ENCODE data around the gene BDP1.
A peak's percentile ranks its signal among the peaks of the same experiment; 100 is the strongest.
"Not testable (repeated sequence)": the region's sequence is repeated elsewhere in the genome, so short reads cannot be mapped to it uniquely, and the experiment has no call there.

BDP1 gene

DNA sequence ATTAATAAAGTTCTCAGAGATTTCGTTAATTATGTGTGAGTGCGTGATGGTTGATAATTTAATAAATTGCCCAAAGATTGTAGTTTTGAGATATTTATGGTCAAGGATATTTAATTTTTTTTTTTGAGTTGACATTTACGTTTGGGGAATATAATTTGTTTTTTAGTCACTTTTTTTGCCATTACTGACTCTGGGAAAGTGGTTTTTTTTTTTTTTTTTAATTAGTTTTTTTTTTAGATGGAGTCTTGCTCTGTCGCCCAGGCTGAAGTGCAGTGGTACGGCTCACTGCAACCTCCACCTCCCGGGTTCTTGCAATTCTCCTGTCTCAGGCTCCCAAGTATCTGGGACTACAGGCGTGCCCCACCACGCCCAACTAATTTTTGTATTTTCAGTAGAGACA, 1.7 kb downstream of the BDP1 start:
- DNase-seq = no peak

DNA sequence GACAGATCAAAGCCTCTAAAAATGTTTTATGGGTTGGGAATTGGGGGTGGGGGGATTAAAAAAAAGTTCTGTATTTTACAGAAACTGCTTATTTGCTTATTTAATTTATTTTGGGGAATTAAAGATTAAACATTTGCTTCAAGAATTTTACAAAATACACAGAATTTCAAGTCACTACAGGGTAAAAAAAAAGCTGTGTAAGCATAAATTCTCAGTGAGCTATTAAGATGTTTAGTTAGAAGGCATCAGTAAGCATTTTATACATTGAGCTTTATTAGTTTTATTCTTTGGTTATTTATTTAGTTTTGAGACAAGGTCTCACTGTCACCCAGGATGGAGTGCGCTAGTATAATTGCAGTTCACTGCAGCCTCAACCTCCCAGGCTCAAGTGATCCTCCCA, 5.2 kb downstream of the BDP1 start:
- intact Hi-C loops (cut with DNase I) = no loop called here
- no peak for DNase-seq

More for the DNA sequence above, 1.7 kb downstream of the BDP1 start:
- intact Hi-C loops (cut with DNase I) = no loop called here

DNA sequence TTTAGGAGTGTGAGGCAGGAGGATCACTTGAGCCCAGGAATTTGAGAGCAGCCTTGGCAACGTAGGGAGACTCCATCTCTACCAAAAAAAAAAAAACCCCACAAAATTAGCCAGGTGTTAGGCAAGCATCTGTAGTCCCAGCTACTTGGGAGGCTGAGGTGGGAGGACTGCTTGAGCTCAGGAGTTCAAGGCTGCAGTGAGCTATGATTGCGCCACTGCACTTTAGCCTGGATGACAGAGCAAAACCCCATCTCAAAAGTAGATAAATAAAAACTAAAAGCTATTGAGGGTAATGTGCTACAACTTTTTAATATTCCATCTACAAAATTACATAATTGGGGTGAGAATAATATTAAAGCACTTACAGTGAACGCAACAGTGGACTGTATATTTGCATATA, 5.9 kb downstream of the BDP1 start:
- intact Hi-C loops (cut with DNase I) = no loop called here
- DNase-seq = no peak

DNA sequence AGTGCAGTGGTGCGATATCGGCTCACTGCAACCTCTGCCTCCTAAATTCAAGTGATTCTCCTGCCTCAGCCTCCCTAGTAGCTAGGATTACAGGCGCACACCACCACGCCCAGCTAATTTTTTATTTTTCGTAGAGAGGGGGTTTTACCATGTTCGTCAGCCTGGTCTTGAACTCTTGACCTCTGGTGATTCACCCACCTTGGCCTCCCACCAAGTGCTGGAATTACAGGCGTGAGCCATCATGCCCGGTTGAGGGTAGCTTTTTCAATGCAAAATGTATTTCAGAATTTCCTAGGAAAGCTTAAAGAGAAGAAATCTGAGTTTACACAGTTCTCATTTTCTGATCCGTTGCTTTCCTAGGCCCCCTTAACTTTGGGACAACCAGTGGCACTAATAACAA, 15.7 kb downstream of the BDP1 start:
- no peak for DNase-seq
- intact Hi-C loops (cut with DNase I) = no loop called here

DNA sequence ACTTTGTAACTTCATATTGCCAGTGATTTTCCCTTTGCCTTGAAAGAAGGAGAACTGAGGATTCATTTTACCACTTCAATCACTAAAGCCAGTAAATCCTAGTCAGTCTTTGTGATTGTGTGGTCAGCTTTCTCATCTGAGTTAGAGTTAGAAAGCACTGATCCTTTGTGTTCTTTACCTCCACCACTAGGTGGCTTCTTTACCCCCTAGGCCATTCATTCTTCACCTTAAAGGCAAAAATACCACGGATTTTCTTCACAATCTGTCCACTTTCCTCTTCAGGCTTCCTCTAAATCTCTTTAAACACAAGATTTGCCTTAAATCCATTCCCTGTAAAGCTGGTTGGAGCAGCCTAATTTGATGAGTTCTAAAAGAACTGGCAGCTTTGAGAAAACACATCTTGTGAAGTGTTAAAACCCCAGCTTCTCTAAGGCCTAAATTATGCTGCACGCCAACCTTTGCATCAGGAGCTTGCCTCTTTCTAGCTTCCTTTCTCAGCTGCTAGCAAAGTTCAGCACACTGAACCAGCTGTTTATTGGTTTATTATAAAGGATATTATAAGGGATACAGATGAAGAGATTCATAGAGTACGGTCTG, 20.4 kb downstream of the BDP1 start:
- intact Hi-C loops (cut with DNase I) = no loop called here
- peak in 1 of 42 donors; percentile 5 for DNase-seq

DNA sequence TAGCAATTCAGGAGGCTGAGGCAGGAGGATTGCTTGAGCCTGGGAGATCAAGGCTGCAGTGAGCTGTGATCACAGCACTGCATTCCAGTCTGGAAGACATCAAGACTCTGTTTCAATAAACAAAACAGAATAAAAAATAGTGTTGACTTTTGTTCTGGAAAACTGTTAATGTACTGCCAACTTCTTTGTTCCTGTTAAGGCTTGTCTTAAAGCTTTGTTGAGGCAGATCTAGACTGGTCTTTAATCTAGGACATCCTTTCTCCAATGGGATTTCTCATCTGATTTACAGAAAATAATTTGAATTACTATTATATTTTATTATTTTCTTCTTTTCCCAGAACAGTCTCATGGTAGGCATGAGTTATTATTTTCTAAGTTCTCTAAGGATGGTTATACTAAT, 26.0 kb downstream of the BDP1 start:
- intact Hi-C loops (cut with DNase I) = no loop called here
- no peak for DNase-seq

DNA sequence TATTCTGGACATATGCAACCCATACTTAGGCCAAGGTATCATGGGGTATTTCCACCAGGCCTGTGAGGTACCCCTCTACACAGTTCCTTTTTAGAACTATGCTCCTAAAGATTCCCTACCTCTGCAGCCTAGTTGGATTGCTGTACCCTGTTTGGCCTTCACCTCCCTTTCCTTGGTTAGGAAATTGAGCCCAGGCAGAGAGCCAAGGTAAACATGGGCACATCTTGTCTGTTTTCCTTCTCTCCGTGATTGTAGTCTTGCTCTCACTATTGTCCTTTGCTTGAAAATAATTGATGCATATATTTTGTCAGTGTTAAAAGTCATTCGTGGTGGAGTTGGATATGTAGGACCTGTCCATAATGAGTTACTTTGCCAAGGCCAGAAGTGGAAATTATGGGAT, 26.7 kb downstream of the BDP1 start:
- intact Hi-C loops (cut with DNase I) = no loop called here
- no peak for DNase-seq

DNA sequence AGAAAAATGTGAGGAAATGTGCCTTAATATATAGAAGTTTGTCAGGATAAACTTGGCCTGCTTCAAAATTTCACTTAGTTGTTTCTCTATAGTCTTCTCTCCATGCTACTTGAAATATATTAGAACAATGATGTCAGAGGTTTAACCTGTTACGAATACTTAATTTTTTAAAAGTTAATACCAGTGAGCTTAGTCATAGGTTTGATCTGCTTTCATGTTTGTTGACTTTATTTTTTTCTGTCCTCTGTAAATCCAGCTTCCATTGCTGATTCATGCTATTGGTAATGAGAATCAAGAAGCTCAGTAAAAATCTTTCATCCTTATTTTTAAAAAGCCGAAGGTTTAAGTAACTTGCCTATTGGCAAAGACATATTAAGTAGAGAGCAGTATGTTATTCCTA, 27.9 kb downstream of the BDP1 start:
- intact Hi-C loops (cut with DNase I) = no loop called here
- DNase-seq = no peak

DNA sequence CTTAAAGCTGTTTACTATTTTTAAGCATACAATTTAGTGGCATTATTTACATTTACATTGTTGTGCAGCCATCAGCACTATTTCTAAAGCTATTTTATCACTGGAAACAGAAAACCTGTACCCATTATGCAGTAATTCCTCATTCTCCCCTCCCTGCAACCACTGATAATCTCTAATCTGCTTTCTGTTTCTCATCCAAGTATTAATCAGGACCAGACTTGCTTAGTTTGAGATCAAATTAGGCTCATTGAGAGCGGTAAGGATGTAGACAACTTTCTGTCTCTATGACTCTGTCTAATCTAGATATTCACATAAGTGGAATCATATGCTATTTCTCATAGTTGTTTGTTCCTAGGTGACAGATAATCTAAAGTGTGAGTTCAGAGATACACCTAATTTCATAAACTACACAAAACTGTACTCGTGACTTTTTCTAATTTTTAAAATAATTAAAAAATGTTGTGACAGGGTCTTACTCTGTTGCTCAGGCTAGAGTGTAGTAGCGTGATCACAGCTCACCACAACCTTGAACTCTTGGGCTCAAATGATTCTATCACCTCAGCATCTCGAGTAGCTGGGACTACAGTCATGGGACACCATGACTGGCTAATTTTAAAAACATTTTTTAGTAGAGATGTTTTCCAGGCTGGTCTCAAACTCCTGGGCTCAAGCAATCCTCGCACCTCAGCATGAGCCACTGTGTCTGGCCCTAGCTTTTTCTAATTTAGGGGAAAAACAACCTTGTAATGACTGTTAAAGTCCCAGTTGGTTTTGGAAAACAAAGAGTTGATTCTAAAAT, 37.6 kb downstream of the BDP1 start:
- intact Hi-C loops (cut with DNase I) = no loop called here
- no peak for DNase-seq

DNA sequence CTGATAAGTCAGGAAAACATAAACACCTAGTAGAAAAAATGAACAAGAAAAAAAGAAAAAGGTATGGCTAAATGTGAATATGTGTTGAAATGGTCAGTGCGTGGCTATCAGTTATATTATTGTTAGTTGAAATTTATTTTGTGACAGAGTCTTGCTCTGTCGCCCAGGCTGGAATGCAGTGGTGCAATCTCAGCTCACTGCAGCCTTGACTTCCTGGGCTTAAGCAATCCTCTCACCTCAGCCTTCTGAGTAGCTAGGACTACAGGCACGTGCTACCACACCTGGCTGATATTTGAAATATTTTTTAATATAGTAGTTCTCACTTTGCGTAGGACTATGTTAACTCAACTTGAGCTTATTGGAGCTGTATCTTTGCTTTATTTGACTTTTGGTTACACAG, 38.8 kb downstream of the BDP1 start:
- intact Hi-C loops (cut with DNase I) = not testable (repeated sequence)

DNA sequence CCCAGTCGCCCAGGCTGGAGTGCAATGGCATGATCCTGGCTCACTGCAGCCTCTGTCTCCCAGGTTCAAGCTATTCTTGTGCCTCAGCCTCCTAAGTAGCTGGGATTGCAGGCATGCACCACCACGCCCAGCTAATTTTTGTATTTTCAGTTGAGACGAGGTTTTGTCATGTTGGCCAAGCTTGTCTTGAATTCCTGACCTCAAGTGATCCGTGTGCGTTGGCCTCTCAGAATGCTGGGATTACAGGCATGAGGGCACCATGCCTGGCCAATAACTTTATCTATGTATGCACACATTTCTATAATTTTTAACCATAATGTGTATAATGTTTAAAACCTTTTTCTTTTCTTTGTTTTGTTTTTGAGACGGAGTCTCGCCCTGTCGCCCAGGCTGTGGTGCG, 43.3 kb downstream of the BDP1 start:
- DNase-seq; intact Hi-C loops (cut with DNase I): not testable (repeated sequence)

More for the DNA sequence above, 38.8 kb downstream of the BDP1 start:
- not testable (repeated sequence) for DNase-seq

DNA sequence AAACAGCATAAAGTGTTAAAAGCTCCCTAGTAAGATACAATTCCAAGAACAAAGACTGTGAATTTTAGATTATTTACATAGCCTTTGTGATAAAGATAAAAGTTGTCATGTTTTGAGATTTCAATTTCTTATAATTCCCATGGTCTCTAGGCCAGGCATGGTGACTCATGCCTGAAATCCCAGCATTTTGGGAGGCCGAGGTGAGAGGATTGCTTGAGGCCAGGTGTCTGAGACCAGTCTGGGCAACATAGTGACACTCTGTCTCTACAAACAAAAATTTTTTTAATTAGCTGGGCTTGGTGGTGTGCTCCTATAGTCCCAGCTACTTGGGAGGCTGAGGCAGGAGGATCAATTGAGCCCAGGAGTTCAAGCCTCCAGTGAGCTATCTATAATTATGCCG, 48.1 kb downstream of the BDP1 start:
- DNase-seq = no peak
- intact Hi-C loops (cut with DNase I) = no loop called here

DNA sequence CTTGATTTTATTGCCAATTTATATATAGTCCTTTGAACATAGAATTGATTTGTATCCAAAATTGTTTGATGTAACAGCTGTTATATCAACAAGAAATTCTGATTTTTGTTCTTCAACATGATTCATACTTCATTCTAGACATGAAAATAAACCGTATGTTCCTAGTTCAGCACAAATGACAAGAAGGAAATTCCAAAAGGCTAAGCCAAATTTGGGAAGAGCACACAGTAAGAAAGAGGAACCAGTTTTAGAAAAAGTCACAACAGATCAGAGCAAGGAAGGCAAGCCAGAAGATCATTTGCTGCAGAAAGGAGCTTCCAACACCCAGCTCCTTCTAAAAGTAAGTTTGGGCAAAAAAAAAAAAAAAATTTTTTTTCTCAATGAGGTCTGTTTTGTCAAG, 66.7 kb downstream of the BDP1 start:
- no peak for DNase-seq
- intact Hi-C loops (cut with DNase I) = no loop called here

DNA sequence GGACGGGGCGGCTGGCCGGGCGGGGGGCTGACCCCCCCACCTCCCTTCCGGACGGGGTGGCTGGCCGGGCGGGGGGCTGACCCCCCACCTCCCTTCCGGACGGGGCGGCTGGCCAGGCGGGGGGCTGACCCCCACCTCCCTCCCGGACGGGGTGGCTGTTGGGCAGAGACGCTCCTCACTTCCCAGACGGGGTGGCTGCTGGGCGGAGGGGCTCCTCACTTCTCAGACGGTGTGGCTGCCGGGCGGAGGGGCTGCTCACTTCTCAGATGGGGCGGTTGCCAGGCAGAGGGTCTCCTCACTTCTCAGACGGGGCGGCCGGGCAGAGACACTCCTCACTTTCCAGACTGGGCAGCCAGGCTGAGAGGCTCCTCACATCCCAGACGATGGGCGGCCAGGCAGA, 70.2 kb downstream of the BDP1 start:
- intact Hi-C loops (cut with DNase I); DNase-seq: not testable (repeated sequence)

DNA sequence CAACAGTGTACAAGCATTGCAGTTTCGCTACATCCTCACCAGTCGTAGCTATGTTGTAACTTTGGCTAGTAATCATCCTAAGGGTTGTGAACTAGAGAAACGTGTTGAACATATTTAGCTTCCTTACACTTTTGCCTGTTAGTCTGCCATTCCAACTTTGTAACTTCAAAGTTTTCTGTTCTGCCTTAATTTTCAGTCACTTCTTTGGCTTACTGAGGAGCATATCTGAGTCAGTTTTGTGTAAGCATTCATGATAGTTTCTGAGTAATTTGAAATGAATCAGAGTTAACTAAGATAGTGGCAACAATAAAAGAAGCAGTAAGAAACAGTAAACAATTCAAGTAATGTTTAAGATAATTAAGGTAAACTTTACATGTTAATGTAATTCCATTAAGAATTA, 72.8 kb downstream of the BDP1 start:
- intact Hi-C loops (cut with DNase I) = no loop called here
- DNase-seq = no peak

DNA sequence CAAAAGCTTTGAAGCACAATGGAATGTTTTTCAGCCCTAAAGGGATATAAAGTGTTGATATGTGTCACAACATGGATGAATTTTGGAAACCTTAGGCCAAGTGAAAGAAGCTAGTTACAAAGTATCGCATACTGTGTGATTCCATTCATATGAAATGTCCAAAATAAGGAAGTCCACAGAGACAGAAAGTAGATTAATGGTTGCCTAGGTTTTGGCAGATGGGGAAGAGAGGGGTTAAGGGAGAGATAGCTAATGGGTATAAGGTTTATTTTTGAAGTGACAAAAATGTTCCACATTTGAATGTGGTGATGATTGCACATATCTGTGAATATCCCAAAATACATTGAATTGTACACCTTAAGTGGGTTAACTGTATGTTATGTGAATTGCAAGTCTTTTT, 74.2 kb downstream of the BDP1 start:
- intact Hi-C loops (cut with DNase I) = no loop called here
- no peak for DNase-seq

DNA sequence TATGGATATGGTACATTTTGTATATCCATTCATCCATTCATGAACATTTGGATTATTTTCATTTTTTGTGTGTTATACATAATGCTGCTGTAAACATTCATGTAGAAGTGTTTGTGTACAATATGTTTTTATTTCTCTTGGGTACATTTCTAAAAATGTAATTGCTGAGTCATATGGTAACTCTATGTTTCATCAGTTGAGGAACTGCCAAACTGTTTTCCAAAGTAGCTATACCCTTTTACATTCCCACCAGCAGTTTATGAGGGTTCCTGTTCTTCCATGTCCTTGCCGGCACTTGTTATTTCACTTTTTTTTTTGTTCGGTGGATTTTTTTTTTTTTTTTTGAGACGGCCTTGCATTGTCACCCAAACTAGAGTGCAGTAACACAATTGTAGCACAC, 77.7 kb downstream of the BDP1 start:
- DNase-seq = no peak
- intact Hi-C loops (cut with DNase I) = no loop called here

DNA sequence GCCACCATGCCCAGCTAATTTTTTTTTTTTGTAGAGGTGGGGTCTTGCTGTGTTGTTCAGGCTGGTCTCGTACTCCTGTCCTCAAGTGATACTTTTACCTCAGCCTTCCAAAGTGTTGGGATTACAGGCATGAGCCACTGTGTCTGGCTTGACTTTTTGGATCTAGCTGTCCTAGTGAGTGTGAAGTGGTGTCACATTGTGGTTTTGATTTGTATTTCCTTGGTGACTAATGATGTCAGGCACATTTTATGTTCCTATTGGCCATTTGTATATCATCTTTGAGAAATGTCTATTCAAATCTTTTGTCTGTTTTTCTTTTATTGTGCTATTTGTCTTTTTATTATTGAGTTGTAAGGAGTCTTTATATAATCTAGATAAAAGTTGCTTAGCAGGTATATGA, 78.2 kb downstream of the BDP1 start:
- no peak for DNase-seq

DNA sequence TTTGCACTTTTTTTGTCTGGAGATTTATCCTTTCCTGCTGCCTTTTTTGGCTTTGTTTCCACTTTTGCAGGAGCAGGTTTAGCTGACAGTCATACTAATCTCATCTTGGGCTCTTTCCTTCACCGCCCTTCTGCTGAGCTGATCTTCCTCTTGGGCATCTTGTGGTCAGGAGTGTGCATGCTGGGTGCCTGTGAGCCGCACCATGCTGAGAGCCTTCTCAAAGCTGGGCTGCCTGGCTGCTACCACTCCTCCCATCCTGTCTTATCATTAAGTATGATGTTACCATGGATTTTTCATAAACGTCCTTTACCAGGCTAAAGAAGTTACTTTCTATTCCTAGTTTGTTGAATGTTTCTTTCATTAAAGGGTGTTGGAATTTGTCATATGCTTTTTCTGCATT, 82.2 kb downstream of the BDP1 start:
- intact Hi-C loops (cut with DNase I) = no loop called here
- DNase-seq = no peak

More for the DNA sequence above, 78.2 kb downstream of the BDP1 start:
- intact Hi-C loops (cut with DNase I) = no loop called here

DNA sequence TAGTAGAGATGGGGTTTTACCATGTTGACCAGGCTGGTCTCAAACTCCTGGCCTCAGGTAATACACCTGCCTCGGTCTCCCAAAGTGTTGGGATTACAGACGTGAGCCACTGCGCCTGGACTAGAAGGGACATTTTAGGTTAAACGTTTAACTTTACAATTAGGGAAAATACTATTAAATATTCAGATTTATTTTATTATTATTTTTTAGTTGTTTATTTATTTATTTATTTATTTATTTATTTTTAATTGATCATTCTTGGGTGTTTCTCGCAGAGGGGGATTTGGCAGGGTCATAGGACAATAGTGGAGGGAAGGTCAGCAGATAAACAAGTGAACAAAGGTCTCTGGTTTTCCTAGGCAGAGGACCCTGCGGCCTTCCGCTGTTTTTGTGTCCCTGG, 95.4 kb downstream of the BDP1 start:
- intact Hi-C loops (cut with DNase I); DNase-seq: not testable (repeated sequence)

DNA sequence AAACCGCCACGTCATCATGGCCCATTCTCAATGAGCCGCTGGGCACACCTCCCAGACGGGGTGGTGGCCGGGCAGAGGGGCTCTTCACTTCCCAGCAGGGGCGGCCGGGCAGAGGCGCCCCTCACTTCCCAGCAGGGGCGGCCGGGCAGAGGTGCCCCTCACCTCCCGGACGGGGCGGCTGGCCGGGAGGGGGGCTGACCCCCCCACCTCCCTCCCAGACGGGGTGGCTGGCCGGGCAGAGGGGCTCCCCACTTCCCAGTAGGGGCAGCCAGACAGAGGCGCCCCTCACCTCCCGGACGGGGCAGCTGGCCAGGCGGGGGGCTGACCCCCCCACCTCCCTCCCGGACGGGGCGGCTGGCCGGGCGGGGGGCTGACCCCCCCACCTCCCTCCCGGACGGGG, 96.1 kb downstream of the BDP1 start:
- DNase-seq; intact Hi-C loops (cut with DNase I): not testable (repeated sequence)
